ENCODE data around the gene SEC16A. TPM values are rescaled to one million over a fixed set of nuclear protein-coding genes. Genes with fewer than 3 reads are reported as not detected.

The SEC16A gene
- total RNA-seq, 2 experiments from 2014 or later, result 86.8 to 89.2 TPM

DNA sequence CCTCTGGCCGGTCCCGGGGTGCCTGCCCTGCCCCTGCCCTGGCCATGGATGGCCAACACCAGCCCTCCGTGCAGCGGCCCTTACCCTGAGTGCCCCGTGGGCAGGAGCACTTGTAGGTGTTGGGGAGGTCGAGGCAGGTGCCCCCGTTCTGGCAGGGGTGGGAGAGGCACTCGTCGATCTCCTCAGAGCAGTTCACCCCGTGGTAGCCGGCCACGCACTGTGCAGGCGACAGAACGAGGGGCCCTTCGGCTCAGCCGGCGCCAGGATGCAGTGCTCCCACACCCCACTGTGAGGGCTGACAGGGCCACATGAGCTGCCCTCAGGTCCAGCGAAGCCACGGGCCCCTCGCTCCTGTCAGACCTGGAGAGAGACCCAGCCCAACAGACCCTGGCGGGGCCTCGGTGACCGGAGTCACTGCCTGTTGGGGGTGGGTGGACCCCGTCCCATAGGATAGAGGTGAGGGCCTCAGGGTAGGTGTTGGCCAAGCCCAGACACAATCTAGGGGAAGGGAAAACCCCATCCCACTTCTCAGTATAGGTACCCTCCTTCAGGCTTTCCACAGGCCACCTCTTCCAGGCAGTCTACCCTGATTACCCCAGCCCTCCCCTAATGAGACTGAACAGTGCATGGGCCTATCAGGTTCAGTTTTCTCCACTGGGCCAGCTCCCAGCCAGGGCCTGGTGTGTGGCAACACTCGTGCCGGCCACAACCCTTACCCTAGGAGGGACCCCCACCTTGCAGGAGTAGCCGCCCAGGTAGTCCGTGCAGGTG, 24.6 kb upstream of the SEC16A start:
- POLR2A ChIA-PET, result no interaction called here
- CTCF ChIA-PET, result no interaction called here
- Mint-ChIP-seq H3K4me1 (ENCODE audit: low read depth) (peaks cover 6% of the 10 kb centered on the region), H3K27ac (no peak overlapping the region), H3K27me3 (ENCODE audit: low read depth) (no peaks in the 10 kb centered on the region), H3K4me3 (no peak overlapping the region), H3K9me3 (ENCODE audit: insufficient read depth) (no peaks in the 10 kb centered on the region), H3K36me3 (ENCODE audit: low read depth) (peaks cover 25% of the 10 kb centered on the region)
- no peak for DNase-seq
- ATAC-seq, result no peak

DNA sequence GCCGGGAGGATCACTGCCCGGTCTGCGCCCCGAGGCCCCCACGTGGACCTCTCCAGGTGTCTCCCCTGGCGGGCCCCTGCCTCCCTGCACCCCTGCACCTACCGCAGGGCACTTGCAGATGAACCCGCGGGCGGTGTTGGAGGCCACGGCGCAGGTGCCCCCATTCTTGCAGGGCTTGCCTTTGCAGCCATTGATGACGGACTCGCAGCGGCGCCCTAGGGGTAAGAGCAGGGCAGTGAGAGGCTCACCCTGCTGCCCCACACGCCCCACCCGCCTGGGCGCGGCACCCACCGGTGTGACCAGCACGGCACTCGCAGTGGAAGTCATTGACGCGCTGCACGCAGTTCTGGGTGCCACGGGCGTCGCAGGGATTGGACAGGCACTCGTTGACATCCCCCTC, 23.6 kb upstream of the SEC16A start:
- H3K27me3 Mint-ChIP-seq (ENCODE audit: low read depth), result no peaks in the 10 kb centered on the region
- H3K4me1 Mint-ChIP-seq (ENCODE audit: low read depth), result peaks cover 6% of the 10 kb centered on the region
- H3K9me3 Mint-ChIP-seq (ENCODE audit: insufficient read depth), result no peaks in the 10 kb centered on the region
- no peak for DNase-seq
- no peak overlapping the region for H3K4me3 Mint-ChIP-seq
- ChIA-PET POLR2A (no interaction called here), CTCF (no interaction called here)
- peaks cover 25% of the 10 kb centered on the region for H3K36me3 Mint-ChIP-seq (ENCODE audit: low read depth)
- no peak for ATAC-seq
- no peak overlapping the region for H3K27ac Mint-ChIP-seq

DNA sequence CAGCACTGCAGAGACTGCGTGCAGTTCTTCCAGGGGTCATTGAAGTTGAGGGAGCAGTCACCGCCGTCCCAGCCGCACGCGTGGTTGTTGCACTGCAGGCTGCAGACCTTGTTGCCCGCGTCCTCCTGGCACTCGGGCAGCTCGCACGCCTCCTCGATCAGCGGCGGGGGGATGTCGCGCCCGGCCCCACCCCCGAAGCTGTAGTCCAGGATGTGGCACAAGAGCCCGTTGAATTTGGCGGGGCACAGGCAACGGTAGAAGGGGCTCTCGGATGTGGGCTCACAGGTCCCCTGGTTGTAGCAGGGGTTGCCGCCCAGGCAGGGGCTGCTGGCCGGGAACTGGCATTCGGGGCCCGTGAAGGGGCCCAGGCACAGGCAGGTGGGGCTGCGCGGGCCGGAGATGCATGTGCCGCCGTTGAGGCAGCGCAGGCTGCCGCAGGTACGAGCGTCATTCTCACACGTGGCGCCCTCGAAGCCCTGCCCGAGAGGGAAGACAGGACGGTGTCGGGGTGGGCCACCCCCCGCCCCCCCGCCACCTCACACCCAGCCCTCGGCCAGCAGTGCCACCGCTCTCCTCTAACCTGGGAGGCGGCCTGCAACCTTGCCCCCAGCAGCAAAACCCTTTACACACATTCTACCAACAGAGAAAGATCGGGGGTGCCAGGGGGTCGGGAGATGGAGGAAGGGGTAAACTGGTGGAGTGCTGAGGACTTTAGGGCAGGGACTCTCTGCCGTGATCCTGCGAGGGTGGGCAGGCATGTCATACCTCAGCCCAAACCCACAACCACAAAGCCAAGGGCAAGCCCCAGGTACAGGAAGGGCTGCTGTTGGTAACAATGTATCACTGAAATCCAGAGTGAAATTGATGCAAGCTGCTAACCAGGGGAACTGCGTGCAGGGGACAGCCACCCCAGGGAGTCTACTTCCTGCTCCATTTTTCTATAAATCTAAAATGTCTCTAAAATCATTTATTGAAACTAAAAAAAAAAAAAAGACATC, 22.9 kb upstream of the SEC16A start:
- ATAC-seq (no peak), DNase-seq (no peak)
- Mint-ChIP-seq H3K36me3 (ENCODE audit: low read depth) (peaks cover 24% of the 10 kb centered on the region), H3K4me1 (ENCODE audit: low read depth) (peaks cover 6% of the 10 kb centered on the region), H3K27ac (no peak overlapping the region), H3K27me3 (ENCODE audit: low read depth) (no peaks in the 10 kb centered on the region), H3K4me3 (no peak overlapping the region), H3K9me3 (ENCODE audit: insufficient read depth) (no peaks in the 10 kb centered on the region)
- ChIA-PET CTCF (no interaction called here), POLR2A (no interaction called here)

DNA sequence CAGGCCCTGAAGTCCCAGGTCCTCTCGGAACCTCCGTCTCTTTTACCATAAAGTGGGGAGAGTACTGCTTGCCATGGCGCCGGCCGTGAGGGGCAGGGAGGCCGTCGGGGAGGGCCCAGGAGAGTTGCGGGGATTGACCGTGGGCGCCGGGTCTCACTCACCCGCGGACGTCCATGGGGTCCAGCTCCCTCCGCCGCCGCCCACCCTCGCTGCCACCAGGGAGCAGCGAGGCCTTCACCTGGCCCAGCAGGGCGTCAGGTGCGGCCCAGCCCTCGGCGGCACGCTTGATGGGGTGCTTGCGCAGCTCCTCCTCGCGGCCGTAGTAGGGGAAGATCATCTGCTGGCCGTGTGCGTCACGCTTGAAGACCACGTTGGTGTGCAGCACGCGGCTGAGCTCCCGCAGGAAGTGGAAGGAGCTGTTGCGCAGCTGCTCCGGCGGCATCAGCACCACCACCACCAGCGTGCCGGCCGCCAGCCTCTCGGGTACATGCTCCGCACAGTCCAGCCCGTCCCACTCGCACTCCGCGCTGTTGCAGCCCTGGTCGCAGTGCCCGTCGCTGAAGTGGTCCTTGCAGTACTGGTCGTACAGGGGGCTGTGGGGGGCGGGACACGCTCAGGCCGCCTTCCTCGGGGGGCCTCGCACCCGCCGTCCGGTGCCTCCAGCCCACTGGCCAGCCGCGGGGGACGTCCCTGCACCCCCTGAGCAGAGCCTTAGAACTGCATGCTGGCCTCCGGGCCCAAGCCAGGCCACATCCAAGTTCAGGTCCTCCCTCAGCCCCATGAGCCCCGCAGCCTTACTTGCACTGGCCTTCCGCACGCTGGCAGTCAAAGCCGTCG, 21.9 kb upstream of the SEC16A start:
- Mint-ChIP-seq H3K9me3 (ENCODE audit: insufficient read depth) (no peaks in the 10 kb centered on the region), H3K36me3 (ENCODE audit: low read depth) (peaks cover 30% of the 10 kb centered on the region), H3K27ac (no peak overlapping the region), H3K4me1 (ENCODE audit: low read depth) (peaks cover 6% of the 10 kb centered on the region), H3K4me3 (no peak overlapping the region), H3K27me3 (ENCODE audit: low read depth) (no peaks in the 10 kb centered on the region)
- no peak for DNase-seq
- CTCF ChIA-PET, result no interaction called here
- POLR2A ChIA-PET, result no interaction called here
- ATAC-seq, result no peak

DNA sequence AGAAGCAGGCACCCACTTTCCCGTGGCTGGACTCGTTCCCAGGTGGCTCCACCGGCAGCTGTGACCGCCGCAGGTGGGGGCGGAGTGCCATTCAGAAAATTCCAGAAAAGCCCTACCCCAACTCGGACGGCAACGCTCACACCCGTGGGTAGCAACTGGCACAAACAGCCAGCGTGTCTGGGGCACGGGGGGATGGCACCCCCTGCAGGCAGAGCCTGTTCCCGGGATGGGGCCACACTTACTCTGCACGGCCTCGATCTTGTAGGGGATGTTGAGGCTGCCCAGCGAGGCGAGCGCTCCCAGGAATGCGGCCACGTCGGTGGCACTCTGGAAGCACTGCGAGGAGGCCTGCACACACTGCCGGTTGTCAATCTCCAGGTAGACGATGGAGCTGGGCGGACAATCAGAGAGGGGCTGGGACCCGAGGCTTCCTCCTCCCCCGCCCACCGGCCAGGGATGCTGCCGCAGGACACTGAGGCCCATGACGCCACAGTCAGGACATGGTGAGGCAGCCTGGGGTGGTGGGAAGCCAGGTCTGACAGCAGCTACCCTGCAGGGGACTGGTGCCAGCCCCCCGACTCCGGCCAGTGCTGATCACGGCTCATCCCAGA, 20.2 kb upstream of the SEC16A start:
- ChIA-PET POLR2A (no interaction called here), CTCF (no interaction called here)
- no peaks in the 10 kb centered on the region for H3K9me3 Mint-ChIP-seq (ENCODE audit: insufficient read depth)
- DNase-seq (no peak), ATAC-seq (no peak)
- H3K27ac Mint-ChIP-seq, result no peak overlapping the region
- H3K4me3 Mint-ChIP-seq, result no peak overlapping the region
- no peaks in the 10 kb centered on the region for H3K27me3 Mint-ChIP-seq (ENCODE audit: low read depth)
- H3K4me1 Mint-ChIP-seq (ENCODE audit: low read depth), result peaks cover 6% of the 10 kb centered on the region
- peaks cover 39% of the 10 kb centered on the region for H3K36me3 Mint-ChIP-seq (ENCODE audit: low read depth)

DNA sequence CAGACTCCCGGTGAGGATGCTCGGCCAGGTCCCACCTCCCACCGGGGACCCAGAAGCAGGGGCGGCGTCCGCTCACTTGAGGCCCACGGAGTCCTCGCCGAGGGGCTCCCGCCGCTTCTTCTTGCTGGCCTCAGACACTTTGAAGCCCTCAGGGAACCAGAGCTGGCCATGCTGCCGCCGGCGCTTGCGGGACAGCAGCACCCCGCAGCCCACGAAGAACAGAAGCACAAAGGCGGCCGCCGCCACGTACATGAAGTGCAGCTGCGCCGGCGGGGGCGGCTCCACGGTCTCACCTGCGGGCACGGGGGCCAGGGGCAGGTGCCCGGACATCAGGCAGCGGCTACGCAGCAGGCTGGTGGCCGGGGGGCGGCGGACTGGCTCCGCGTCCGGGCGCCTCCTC, 19.4 kb upstream of the SEC16A start:
- CTCF ChIA-PET, result interaction anchor here (0.7 kb wide), 1 partner anchor 28 kb away, joined by 3 read pairs; no protein-coding TSS in a partner anchor
- POLR2A ChIA-PET, result no interaction called here
- Mint-ChIP-seq H3K27me3 (ENCODE audit: low read depth) (no peaks in the 10 kb centered on the region), H3K27ac (no peak overlapping the region), H3K4me3 (no peak overlapping the region), H3K9me3 (ENCODE audit: insufficient read depth) (no peaks in the 10 kb centered on the region), H3K4me1 (ENCODE audit: low read depth) (peaks cover 6% of the 10 kb centered on the region), H3K36me3 (ENCODE audit: low read depth) (peaks cover 40% of the 10 kb centered on the region)
- DNase-seq (no peak), ATAC-seq (no peak)

DNA sequence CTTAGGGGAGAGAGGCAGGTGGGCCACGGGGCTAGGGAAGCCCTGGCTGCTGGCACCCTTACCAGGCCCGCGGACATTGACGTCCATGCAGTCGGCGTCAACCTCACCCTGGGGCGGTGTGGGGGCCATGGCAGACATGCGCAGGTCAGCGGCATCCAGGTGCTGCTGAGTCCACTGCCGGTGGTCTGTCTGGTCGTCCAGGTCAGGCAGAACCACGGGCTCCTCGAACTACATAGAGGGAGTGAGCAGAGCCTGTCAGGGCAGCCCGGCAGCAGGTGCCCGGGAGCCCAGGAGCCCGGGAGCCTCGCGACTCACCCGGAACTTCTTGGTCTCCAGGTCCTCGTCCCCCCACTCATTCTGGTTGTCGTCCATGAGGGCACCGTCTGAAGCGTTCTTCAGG, 18.8 kb upstream of the SEC16A start:
- Mint-ChIP-seq H3K27ac (no peak overlapping the region), H3K36me3 (ENCODE audit: low read depth) (peaks cover 40% of the 10 kb centered on the region), H3K27me3 (ENCODE audit: low read depth) (no peaks in the 10 kb centered on the region), H3K9me3 (ENCODE audit: insufficient read depth) (no peaks in the 10 kb centered on the region), H3K4me1 (ENCODE audit: low read depth) (peaks cover 6% of the 10 kb centered on the region), H3K4me3 (no peak overlapping the region)
- DNase-seq (no peak), ATAC-seq (no peak)
- ChIA-PET POLR2A (no interaction called here), CTCF (no interaction called here)

DNA sequence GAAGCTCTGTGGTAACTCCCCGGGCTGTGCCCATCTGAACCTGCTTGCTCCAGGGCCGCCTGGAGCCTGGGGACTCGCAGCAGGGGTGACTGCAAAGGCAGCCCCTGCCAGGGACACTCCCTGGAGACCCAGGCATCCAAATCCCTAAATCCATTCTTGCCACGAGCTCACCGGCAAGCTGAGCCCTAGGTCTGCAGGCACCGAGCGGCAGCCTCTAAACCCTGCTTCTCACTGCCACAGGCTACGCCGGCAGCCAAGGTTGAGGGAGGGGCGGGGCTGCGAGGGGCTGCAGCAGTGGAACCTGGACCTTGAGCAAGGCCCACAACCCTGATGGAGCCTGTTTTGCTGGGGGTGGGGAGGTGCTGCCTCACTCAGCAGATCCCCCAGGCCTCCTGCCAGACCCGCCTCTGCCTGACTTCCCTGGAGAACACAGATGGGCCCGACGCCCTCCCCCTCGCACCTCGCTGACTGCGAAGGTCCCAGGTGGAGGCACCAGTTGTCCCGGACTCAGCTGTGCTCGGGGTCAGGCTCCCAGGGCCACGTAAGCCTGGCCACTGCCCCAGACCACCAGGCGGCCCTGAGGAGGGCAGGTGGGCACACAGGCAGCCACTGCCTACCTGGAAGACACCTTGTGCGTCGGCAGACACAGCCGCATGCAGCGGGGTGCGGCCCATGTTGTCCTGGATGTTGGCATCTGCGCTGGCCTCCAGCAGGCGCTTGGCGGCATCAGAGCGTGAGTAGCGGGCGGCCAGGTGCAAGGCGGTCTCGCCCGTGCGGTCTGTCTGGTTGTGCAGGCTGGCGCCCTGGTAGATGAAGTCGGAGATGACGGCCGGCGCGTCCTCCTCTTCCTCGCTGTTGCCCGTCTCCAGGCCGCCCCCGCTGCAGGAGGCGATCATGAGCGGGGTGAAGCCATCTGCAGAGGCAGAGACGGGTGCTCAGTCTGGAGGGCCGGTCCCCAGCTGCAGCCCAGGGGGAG, 17.4 kb upstream of the SEC16A start:
- Mint-ChIP-seq H3K4me3 (no peak overlapping the region), H3K36me3 (ENCODE audit: low read depth) (peaks cover 44% of the 10 kb centered on the region)
- POLR2A ChIA-PET, result no interaction called here

DNA sequence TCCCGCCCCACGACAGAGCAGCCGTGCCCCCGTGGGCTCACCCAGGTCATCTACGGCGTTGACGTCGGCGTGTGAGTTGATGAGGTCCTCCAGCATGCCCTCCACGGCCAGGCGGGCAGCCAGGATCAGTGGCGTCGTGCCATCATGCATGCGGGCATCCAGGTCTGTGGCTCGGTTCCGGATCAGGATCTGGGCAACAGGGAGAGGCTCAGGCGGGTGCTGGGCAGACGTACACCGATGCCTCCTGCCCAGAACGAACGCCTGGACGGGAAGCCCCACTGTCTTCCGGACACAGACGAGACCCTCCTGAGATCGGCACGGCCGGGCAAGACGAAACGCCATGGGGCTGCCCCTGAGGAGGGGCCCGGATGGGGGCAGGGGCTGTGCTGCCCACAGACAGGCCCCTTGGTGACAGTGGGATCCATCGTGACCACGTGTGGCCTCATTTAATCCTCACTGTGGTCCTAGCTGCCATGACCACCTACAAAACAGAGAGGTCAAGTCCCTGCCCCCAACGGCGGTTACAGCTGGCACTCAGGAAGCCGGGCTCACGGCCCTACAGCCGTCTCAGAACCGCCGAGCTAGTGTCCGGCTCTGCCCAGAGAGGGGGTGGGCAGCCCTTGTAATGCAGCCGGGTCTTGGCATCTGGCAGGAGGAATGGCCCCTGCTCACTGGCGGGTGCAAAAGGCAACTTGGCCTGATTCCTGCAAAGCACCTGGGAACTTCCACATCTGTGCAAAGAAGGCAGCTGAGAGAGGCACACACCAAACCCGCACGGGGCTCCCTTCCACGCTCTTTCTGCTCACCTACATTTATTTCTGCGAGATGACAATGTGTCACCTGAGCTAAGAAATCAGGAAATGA, 16.5 kb upstream of the SEC16A start:
- POLR2A ChIA-PET, result interaction anchor here (0.5 kb wide), 1 partner anchor 8 kb away, joined by 3 read pairs; no protein-coding TSS in a partner anchor
- DNase-seq (no peak), ATAC-seq (no peak)
- Mint-ChIP-seq H3K9me3 (ENCODE audit: insufficient read depth) (no peaks in the 10 kb centered on the region), H3K27ac (no peak overlapping the region), H3K4me1 (ENCODE audit: low read depth) (no peaks in the 10 kb centered on the region), H3K36me3 (ENCODE audit: low read depth) (peaks cover 43% of the 10 kb centered on the region), H3K4me3 (no peak overlapping the region), H3K27me3 (ENCODE audit: low read depth) (no peaks in the 10 kb centered on the region)
- CTCF ChIA-PET, result interaction anchor here (1.0 kb wide), 1 partner anchor 132 kb away, joined by 4 read pairs; no protein-coding TSS in a partner anchor

More for the DNA sequence above, 17.4 kb upstream of the SEC16A start:
- H3K4me1 Mint-ChIP-seq (ENCODE audit: low read depth), result no peaks in the 10 kb centered on the region
- CTCF ChIA-PET, result interaction anchor here (1.0 kb wide), 1 partner anchor 131 kb away, joined by 4 read pairs; no protein-coding TSS in a partner anchor
- DNase-seq (no peak), ATAC-seq (no peak)
- no peaks in the 10 kb centered on the region for H3K9me3 Mint-ChIP-seq (ENCODE audit: insufficient read depth)
- no peaks in the 10 kb centered on the region for H3K27me3 Mint-ChIP-seq (ENCODE audit: low read depth)
- H3K27ac Mint-ChIP-seq, result no peak overlapping the region

Measured in activated CD8-positive, alpha-beta T cell treated with anti-CD3 and anti-CD28 coated beads, Interleukin-2, amount 10 ng/mL, durations not matched to agents 7 days and 5 days (primary cell).